GM10847 (cell line): ENCODE data around the gene ZNF618.

Source experiments
- POLR2A ChIP-seq: IDR thresholded peaks from 2 replicates; pipeline ENCODE4 v1.6.1; 2011; ENCODE audit not compliant: insufficient read length; ENCODE audit errors: extremely low read depth

ZNF618 gene

GRCh38 chr9:113949571-113950078 is 73.5 kb downstream of the ZNF618 start:
- TF ChIP-seq POLR2A = no peak

GRCh38 chr9:113950195-113951031 is 74.3 kb downstream of the ZNF618 start:
- TF ChIP-seq POLR2A = no peak

- no peak for TF ChIP-seq POLR2A
Measured at GRCh38 chr9:113951032-113951372, 74.9 kb downstream of the ZNF618 start.

- TF ChIP-seq POLR2A = no peak
Measured at GRCh38 chr9:113952676-113953075, 76.6 kb downstream of the ZNF618 start.

GRCh38 chr9:113953531-113953930 is 77.4 kb downstream of the ZNF618 start:
- no peak for TF ChIP-seq POLR2A

- TF ChIP-seq POLR2A = no peak
Measured at GRCh38 chr9:113954591-113954990, 78.5 kb downstream of the ZNF618 start.

GRCh38 chr9:113955076-113955752 is 79.1 kb downstream of the ZNF618 start:
- TF ChIP-seq POLR2A = no peak

- no peak for TF ChIP-seq POLR2A
Measured at GRCh38 chr9:113956901-113957300, 80.8 kb downstream of the ZNF618 start.

GRCh38 chr9:113957351-113957750 is 81.2 kb downstream of the ZNF618 start:
- TF ChIP-seq POLR2A = no peak

- no peak for TF ChIP-seq POLR2A
Measured at GRCh38 chr9:113957821-113958341, 81.8 kb downstream of the ZNF618 start.

GRCh38 chr9:113958556-113958955 is 82.4 kb downstream of the ZNF618 start:
- no peak for TF ChIP-seq POLR2A

GRCh38 chr9:113960768-113961167 is 84.7 kb downstream of the ZNF618 start:
- no peak for TF ChIP-seq POLR2A

GRCh38 chr9:113962396-113962795 is 86.3 kb downstream of the ZNF618 start:
- TF ChIP-seq POLR2A = no peak

- no peak for TF ChIP-seq POLR2A
Measured at GRCh38 chr9:113963017-113963620, 87.0 kb downstream of the ZNF618 start.

- no peak for TF ChIP-seq POLR2A
Measured at GRCh38 chr9:113963696-113964494, 87.8 kb downstream of the ZNF618 start.
